ENCODE results near the gene CAPN7.

Gene CAPN7

GRCh38 chr3:15255215-15255614 is 49.2 kb downstream of the CAPN7 start:
- no peak for DNase-seq

- no peak for DNase-seq
These were observed 50.9 kb downstream of the CAPN7 start for GRCh38 chr3:15256861-15257341.

- DNase-seq: no peak
These were observed 52.7 kb downstream of the CAPN7 start for GRCh38 chr3:15258720-15259119.

GRCh38 chr3:15260531-15260930 is 54.5 kb downstream of the CAPN7 start:
- DNase-seq: no peak

- no peak for DNase-seq
These were observed 55.2 kb downstream of the CAPN7 start for GRCh38 chr3:15261274-15261673.

- no peak for DNase-seq
These were observed 56.0 kb downstream of the CAPN7 start for GRCh38 chr3:15262021-15262420.

GRCh38 chr3:15263120-15263519 is 57.1 kb downstream of the CAPN7 start:
- no peak for DNase-seq

GRCh38 chr3:15263926-15264325 is 57.9 kb downstream of the CAPN7 start:
- DNase-seq: no peak

GRCh38 chr3:15264486-15264885 is 58.4 kb downstream of the CAPN7 start:
- no peak for DNase-seq

GRCh38 chr3:15265655-15266509 is 59.8 kb downstream of the CAPN7 start:
- no peak for DNase-seq

GRCh38 chr3:15266510-15267376 is 60.7 kb downstream of the CAPN7 start:
- DNase-seq: no peak

- no peak for DNase-seq
These were observed 61.5 kb downstream of the CAPN7 start for GRCh38 chr3:15267502-15267901.

GRCh38 chr3:15268033-15268631 is 62.1 kb downstream of the CAPN7 start:
- peak; percentile 92 for DNase-seq

GRCh38 chr3:15269091-15269989 is 63.3 kb downstream of the CAPN7 start:
- DNase-seq: peak; percentile 97

GRCh38 chr3:15271030-15271429 is 65.0 kb downstream of the CAPN7 start:
- no peak for DNase-seq

- peak; percentile 96 for DNase-seq
These were observed 65.8 kb downstream of the CAPN7 start for GRCh38 chr3:15271785-15272381.

GRCh38 chr3:15272426-15273196 is 66.6 kb downstream of the CAPN7 start:
- peak; percentile 31 for DNase-seq

- peak; percentile 65 for DNase-seq
These were observed 67.2 kb downstream of the CAPN7 start for GRCh38 chr3:15273227-15273626.

- peak; percentile 88 for DNase-seq
These were observed 70.1 kb downstream of the CAPN7 start for GRCh38 chr3:15276028-15276724.

GRCh38 chr3:15277861-15278500 is 71.9 kb downstream of the CAPN7 start:
- no peak for DNase-seq

Measured in inflammatory macrophage treated with lipopolysaccharide for 4 hours (primary cell).